B cell (primary cell): Measurements from ENCODE around the gene TMEM254. TPM values are rescaled to one million over a fixed set of nuclear protein-coding genes. Genes with fewer than 3 reads are reported as not detected.
A peak's percentile ranks its signal among the peaks of the same experiment; 100 is the strongest.

Experiments
- ATAC-seq: fragments of 200-7000 bp; cut with Tn5 transposase; one replicate; pipeline ENCODE4 v1.10.0; 2021; ENCODE audit warnings: low read depth, mild to moderate bottlenecking, moderate number of reproducible peaks, moderate library complexity
- CTCF ChIA-PET: fragments of 350-600 bp; sonication (Branson Sonifier 250); formaldehyde crosslinking; loops from one replicate; lab custom pipeline; 2021; ENCODE audit warnings: antibody characterized with exemption, inconsistent platforms; lab: Charles Lee
- POLR2A ChIA-PET: fragments of 350-600 bp; sonication (Branson Sonifier 250); formaldehyde crosslinking; loops from one replicate; lab custom pipeline; 2021; ENCODE audit warnings: antibody characterized with exemption; lab: Charles Lee
- DNase-seq: peaks from one replicate; pipeline ENCODE4 v3.0.0; 2013
- H2AFZ ChIP-seq: 2 replicates; pipeline ENCODE4 v1.6.1; 2012; ENCODE audit warnings: mild to moderate bottlenecking, low read depth, low read length; ENCODE audit not compliant: insufficient read depth, poor library complexity, severe bottlenecking
- H3K27ac ChIP-seq, 2 donors: 1 replicate in 1 of 2; 2 replicates in 1 of 2; pipeline ENCODE4 v1.5.1; 2012 to 2013; ENCODE audit warnings: low read length in 2 of 2, mild to moderate bottlenecking in 2 of 2, moderate library complexity in 1 of 2
- H3K27me3 ChIP-seq, 4 experiments: fragments of 200-600 bp in 1 of 4; sonication (generic) in 1 of 4; replicated peaks in 1 of 4; 1 replicate in 2 of 4; 2 replicates in 2 of 4; pipeline versions ENCODE4 v1.6.1 to v1.7.0; 2013 to 2016; ENCODE audit warnings: low read length in 3 of 4, mild to moderate bottlenecking in 2 of 4, mixed read lengths in 1 of 4, moderate library complexity in 1 of 4; ENCODE audit not compliant: insufficient read depth in 4 of 4, control insufficient read depth in 3 of 4; ENCODE audit errors: control extremely low read depth in 1 of 4
- H3K36me3 ChIP-seq, 2 experiments: replicated peaks in 1 of 2; 1 replicate in 1 of 2; 2 replicates in 1 of 2; pipeline versions ENCODE4 v1.6.1 to v1.7.1; 2013; ENCODE audit warnings: low read length in 1 of 2; ENCODE audit not compliant: insufficient read depth in 2 of 2, control insufficient read depth in 1 of 2; ENCODE audit errors: control extremely low read depth in 1 of 2, extremely low read depth in 1 of 2
- H3K4me1 ChIP-seq, 2 donors: fragments of 200-600 bp in 1 of 2; sonication (generic) in 1 of 2; 1 replicate in 1 of 2; 2 replicates in 1 of 2; pipeline versions ENCODE4 v1.5.1 to v1.6.1; 2013 to 2017; ENCODE audit warnings: low read length in 2 of 2; ENCODE audit not compliant: control insufficient read depth in 2 of 2, insufficient read depth in 2 of 2
- H3K4me2 ChIP-seq: replicated peaks from 2 replicates; pipeline ENCODE3; 2012; ENCODE audit warnings: mild to moderate bottlenecking, low read depth, low read length; ENCODE audit not compliant: poor library complexity, severe bottlenecking
- H3K4me3 ChIP-seq, 5 experiments: fragments of 200-600 bp in 1 of 5; sonication (generic) in 1 of 5; 1 replicate in 3 of 5; 2 replicates in 2 of 5; pipeline versions ENCODE4 v1.5.1 to v1.7.0; 2011 to 2016; ENCODE audit warnings: low read length in 4 of 5, mild to moderate bottlenecking in 4 of 5, low read depth in 2 of 5, control low read depth in 1 of 5, moderate library complexity in 1 of 5; ENCODE audit not compliant: insufficient read depth in 1 of 5; ENCODE audit errors: control extremely low read depth in 1 of 5, extremely low read depth in 1 of 5
- H3K79me2 ChIP-seq: fragments of 200-600 bp; sonication (generic); one replicate; pipeline ENCODE4 v1.6.0; 2016; ENCODE audit warnings: low read length; ENCODE audit not compliant: control insufficient read depth, insufficient read depth
- H3K9ac ChIP-seq: fragments of 200-600 bp; sonication (generic); 2 replicates; pipeline ENCODE4 v1.6.1; 2017; ENCODE audit warnings: mild to moderate bottlenecking, low read length, moderate library complexity
- H3K9me3 ChIP-seq, 3 donors: one replicate each; pipeline versions ENCODE4 v1.6.1 to v1.7.1; 2013; ENCODE audit warnings: low read length in 2 of 3; ENCODE audit not compliant: control insufficient read depth in 2 of 3, insufficient read depth in 1 of 3; ENCODE audit errors: control extremely low read depth in 1 of 3
- H4K20me1 ChIP-seq: 2 replicates; pipeline ENCODE4 v1.6.0; 2012; ENCODE audit warnings: mild to moderate bottlenecking, low read length; ENCODE audit not compliant: insufficient read depth, control insufficient read depth, poor library complexity, severe bottlenecking
- H3K27ac Mint-ChIP-seq: one replicate; pipeline ENCODE4 v1.8.0; 2021; ENCODE audit warnings: mixed read lengths
- H3K27me3 Mint-ChIP-seq: one replicate; pipeline ENCODE4 v1.8.0; 2021; ENCODE audit warnings: mixed read lengths
- H3K4me1 Mint-ChIP-seq: one replicate; pipeline ENCODE4 v1.8.0; 2021; ENCODE audit warnings: mixed read lengths
- H3K4me3 Mint-ChIP-seq: one replicate; pipeline ENCODE4 v1.8.0; 2021; ENCODE audit warnings: mixed read lengths
- H3K9me3 Mint-ChIP-seq: one replicate; pipeline ENCODE4 v1.8.0; 2022; ENCODE audit warnings: mixed read lengths; ENCODE audit not compliant: insufficient read depth
- CTCF ChIP-seq: fragments of 200-600 bp; IDR thresholded peaks from one replicate; pipeline ENCODE4 v1.8.0; 2022; ENCODE audit warnings: antibody characterized with exemption, mild to moderate bottlenecking
- EZH2 ChIP-seq: IDR thresholded peaks from 2 replicates; pipeline ENCODE4 v1.6.1; 2012; ENCODE audit warnings: borderline replicate concordance, low read depth, mild to moderate bottlenecking, moderate library complexity, low read length; ENCODE audit not compliant: insufficient read depth, poor library complexity, severe bottlenecking
- WGBS: methylation state at CpG from one replicate; pipeline ENCODE4 v1.1.5; 2013; ENCODE audit warnings: missing lambda C conversion rate; ENCODE audit not compliant: insufficient coverage; 5-methylcytosine and 5-hydroxymethylcytosine counted together
- intact Hi-C: fragments of 100-400 bp; cut with micrococcal nuclease; formaldehyde crosslinking; loops from one replicate; pipeline ENCODE4 v1.10.0; 2022
- polyA plus RNA-seq: library from polyadenylated mRNA; depleted of rRNA; stranded (reverse); fragments of >200 nt; gene quantifications from 2 replicates; pipeline ENCODE4 v1.2.3, GENCODE V29; 2012
- total RNA-seq, 2 donors: library from RNA; stranded (reverse); fragments of 120-200 nt in 1 of 2; gene quantifications; 1 replicate in 1 of 2; 2 replicates in 1 of 2; pipeline versions ENCODE4 v1.2.3 to v1.2.4, GENCODE V29; 2013 to 2022

The TMEM254 gene
- total and polyA plus RNA-seq, 2 donors (not counting 1 experiment from before 2014, with no cell fraction given): 9.8 to 13.1 TPM

GRCh38 chr10:80046629-80047441 is 31.6 kb upstream of the TMEM254 start:
- ATAC-seq: peak; percentile 92
- Histone ChIP-seq H3K36me3 (no peaks in the 10 kb centered on the region), H3K4me1 (no peaks in the 10 kb centered on the region), H3K4me2 (no peak overlapping the region), H3K4me3 (no peak overlapping the region), H3K27ac (no peak overlapping the region), H3K27me3 (peaks cover 0 to 4% (median 0%) of the 10 kb centered on the region in 4 experiments), H2AFZ (no peak overlapping the region), H4K20me1 (no peaks in the 10 kb centered on the region), H3K79me2 (no peaks in the 10 kb centered on the region), H3K9me3 (no peaks in the 10 kb centered on the region), H3K9ac (no peak overlapping the region)
- no peak overlapping the region for H3K27ac Mint-ChIP-seq
- peaks cover 3% of the 10 kb centered on the region for H3K27me3 Mint-ChIP-seq
- no peak overlapping the region for H3K4me3 Mint-ChIP-seq
- ChIA-PET POLR2A (interaction anchor here (0.7 kb wide), 1 partner anchor 108 kb away, joined by 9 read pairs; no protein-coding TSS in a partner anchor), CTCF (interaction anchor here (1.1 to 6.1 kb wide), 18 partner anchors 9 to 137 kb away, joined by 3 to 59 read pairs (median 6); partner anchors contain the start of gene TMEM254)
- WGBS: 29% methylated on average over 9 of the region's 10 CpGs
- peak; percentile 93 for TF ChIP-seq CTCF
- no peak for TF ChIP-seq EZH2
- DNase-seq: peak; percentile 79
- intact Hi-C loops: loop anchor here (1.0 to 10.0 kb wide), 2 partner anchors 133 to 272 kb away; no protein-coding TSS in a partner anchor
- H3K4me1 Mint-ChIP-seq: peaks cover 4% of the 10 kb centered on the region
- H3K9me3 Mint-ChIP-seq: no peaks in the 10 kb centered on the region

GRCh38 chr10:80050752-80051151 is 27.7 kb upstream of the TMEM254 start:
- H3K9me3 Mint-ChIP-seq: no peaks in the 10 kb centered on the region
- Histone ChIP-seq H3K36me3 (no peaks in the 10 kb centered on the region), H3K9ac (no peak overlapping the region), H3K27me3 (peaks cover 0 to 4% (median 0%) of the 10 kb centered on the region in 4 experiments), H3K4me1 (no peaks in the 10 kb centered on the region), H3K9me3 (no peaks in the 10 kb centered on the region), H4K20me1 (no peaks in the 10 kb centered on the region), H2AFZ (no peak overlapping the region), H3K27ac (no peak overlapping the region), H3K79me2 (no peaks in the 10 kb centered on the region), H3K4me2 (no peak overlapping the region), H3K4me3 (no peak overlapping the region)
- TF ChIP-seq CTCF (no peak), EZH2 (no peak)
- CTCF ChIA-PET: interaction anchor here (0.8 to 6.1 kb wide), 2 partner anchors 9 to 20 kb away, joined by 6 to 59 read pairs; no protein-coding TSS in a partner anchor
- H3K4me1 Mint-ChIP-seq: no peaks in the 10 kb centered on the region
- WGBS: no CpG with 5 or more reads among the region's 3 CpGs
- ATAC-seq (no peak), DNase-seq (no peak)
- H3K27ac Mint-ChIP-seq: no peak overlapping the region
- peaks cover 3% of the 10 kb centered on the region for H3K27me3 Mint-ChIP-seq
- intact Hi-C loops: no loop called here
- POLR2A ChIA-PET: no interaction called here
- H3K4me3 Mint-ChIP-seq: no peak overlapping the region
